ENCODE measurements around the gene DOCK4. TPM values are rescaled to one million over a fixed set of nuclear protein-coding genes. Genes with fewer than 3 reads are reported as not detected.

Gene DOCK4
- total and polyA plus RNA-seq, 4 donors: 7.2 to 48.9 (median 12.8) TPM

GRCh38 chr7:112093409-112093808 lies 112.8 kb downstream of the DOCK4 start:
- no peak for DNase-seq (ENCODE audit: low spot score)
- no peaks in the 10 kb centered on the region for H3K27me3 ChIP-seq (ENCODE audit: control insufficient read depth in 4 of 4, insufficient read depth in 4 of 4, low read length in 3 of 4)
- no peak overlapping the region for H3K4me3 ChIP-seq (ENCODE audit: low read depth in 1 of 3, low read length in 3 of 3)
- no peaks in the 10 kb centered on the region for H3K36me3 ChIP-seq (ENCODE audit: control insufficient read depth in 4 of 4, insufficient read depth in 3 of 4, low read depth in 1 of 4, low read length in 3 of 4)
- H3K9me3 ChIP-seq (ENCODE audit: control insufficient read depth in 4 of 4, low read length in 3 of 4): no peaks in the 10 kb centered on the region
- no peak overlapping the region for H3K27ac ChIP-seq (ENCODE audit: low read depth in 1 of 2, low read length in 2 of 2)
- WGBS: 92% methylated on average over 5 of the region's 5 CpGs
- H3K9ac ChIP-seq (ENCODE audit: low read depth in 1 of 2, low read length in 2 of 2): no peak overlapping the region
- H3K4me1 ChIP-seq (ENCODE audit: control insufficient read depth in 4 of 4, insufficient read depth in 4 of 4, low read length in 3 of 4): peaks cover 0 to 5% (median 2%) of the 10 kb centered on the region in 4 donors
- TF ChIP-seq SP1 (IDR thresholded peaks at IDR 0.05): no peak
- no peak for TF ChIP-seq TAF1 (conservative IDR thresholded peaks at IDR 0.05)
- TF ChIP-seq YY1 (IDR thresholded peaks at IDR 0.05): no peak
- no peak for TF ChIP-seq HNF4G (IDR thresholded peaks at IDR 0.05)
- TF ChIP-seq FOXA2 (IDR thresholded peaks at IDR 0.05): no peak
- TF ChIP-seq MAX (IDR thresholded peaks at IDR 0.05): no peak
- no peak for TF ChIP-seq CTCF (IDR thresholded peaks at IDR 0.05; ENCODE audit: low read depth, low read length, missing input control)
- no peak for TF ChIP-seq RAD21 (IDR thresholded peaks at IDR 0.05)
- TF ChIP-seq GABPA (IDR thresholded peaks at IDR 0.05 in 1 of 2, conservative IDR thresholded peaks at IDR 0.05 in 1 of 2): no peak
- TF ChIP-seq REST (IDR thresholded peaks at IDR 0.05): no peak
- no peak for TF ChIP-seq NR2F2 (IDR thresholded peaks at IDR 0.05)
- no peak for TF ChIP-seq HNF4A (conservative IDR thresholded peaks at IDR 0.05)
- no peak for TF ChIP-seq ZBTB33 (IDR thresholded peaks at IDR 0.05)
- no peak for TF ChIP-seq EGR1 (IDR thresholded peaks at IDR 0.05; ENCODE audit: low read depth in 2 of 2)
- TF ChIP-seq ATF3 (IDR thresholded peaks at IDR 0.05): no peak
- TF ChIP-seq RXRA (IDR thresholded peaks at IDR 0.05): no peak

Measured in liver (tissue), 9 donors.